Astrocyte (in vitro differentiated cells and primary cell): ENCODE data around the gene CNTLN. TPM values are rescaled to one million over a fixed set of nuclear protein-coding genes. Genes with fewer than 3 reads are reported as not detected.

ENCODE experiments used
- DNase-seq: peaks from one replicate; pipeline ENCODE4 v3.0.0-alpha.2; 2010; ENCODE audit warnings: low read depth
- FAIRE-seq: peaks from 2 replicates; lab custom pipeline; 2011; peaks lifted over from hg19 to GRCh38; lab: Jason Lieb, UNC
- H2AFZ ChIP-seq: 2 replicates; pipeline ENCODE4 v1.6.0; 2012; ENCODE audit warnings: low read depth, low read length, inconsistent platforms
- H3K27ac ChIP-seq: 2 replicates; pipeline ENCODE4 v1.5.1; 2011; ENCODE audit warnings: low read depth, low read length, inconsistent platforms
- H3K27me3 ChIP-seq: 2 replicates; pipeline ENCODE4 v1.6.0; 2011; ENCODE audit warnings: low read length, inconsistent platforms; ENCODE audit not compliant: insufficient read depth
- H3K36me3 ChIP-seq: 2 replicates; pipeline ENCODE4 v1.5.1; 2011; ENCODE audit warnings: low read length, inconsistent platforms; ENCODE audit not compliant: insufficient read depth
- H3K4me1 ChIP-seq: 2 replicates; pipeline ENCODE4 v1.5.1; 2011; ENCODE audit warnings: low read length, inconsistent platforms; ENCODE audit not compliant: insufficient read depth
- H3K4me2 ChIP-seq: 2 replicates; pipeline ENCODE4 v1.6.0; 2012; ENCODE audit warnings: low read length, inconsistent platforms
- H3K4me3 ChIP-seq: 2 replicates; pipeline ENCODE4 v1.5.1; 2011; ENCODE audit warnings: low read depth, mild to moderate bottlenecking, low read length, inconsistent platforms; ENCODE audit not compliant: insufficient read depth
- H3K79me2 ChIP-seq: 2 replicates; pipeline ENCODE4 v1.6.0; 2012; ENCODE audit warnings: mild to moderate bottlenecking, low read length, inconsistent platforms; ENCODE audit not compliant: insufficient read depth
- H3K9ac ChIP-seq: 2 replicates; pipeline ENCODE4 v1.6.0; 2012; ENCODE audit warnings: mild to moderate bottlenecking, low read length, inconsistent platforms
- H3K9me3 ChIP-seq: 2 replicates; pipeline ENCODE4 v1.5.1; 2012; ENCODE audit warnings: low read depth, mild to moderate bottlenecking, low read length, inconsistent platforms; ENCODE audit not compliant: insufficient read depth
- H4K20me1 ChIP-seq: 2 replicates; pipeline ENCODE4 v1.6.0; 2012; ENCODE audit warnings: low read length, inconsistent platforms; ENCODE audit not compliant: insufficient read depth
- H3K27ac Mint-ChIP-seq: one replicate; pipeline ENCODE4 v1.8.0; 2021; ENCODE audit warnings: mild to moderate bottlenecking, mixed read lengths; ENCODE audit not compliant: unreplicated experiment
- H3K27me3 Mint-ChIP-seq: one replicate; pipeline ENCODE4 v1.8.0; 2021; ENCODE audit warnings: low read depth, mixed read lengths; ENCODE audit not compliant: unreplicated experiment
- H3K36me3 Mint-ChIP-seq: one replicate; pipeline ENCODE4 v1.8.0; 2021; ENCODE audit warnings: low read depth, mixed read lengths; ENCODE audit not compliant: unreplicated experiment
- H3K4me1 Mint-ChIP-seq: one replicate; pipeline ENCODE4 v1.8.0; 2021; ENCODE audit warnings: low read depth, mixed read lengths; ENCODE audit not compliant: unreplicated experiment
- H3K4me3 Mint-ChIP-seq: one replicate; pipeline ENCODE4 v1.8.0; 2021; ENCODE audit warnings: mild to moderate bottlenecking, moderate library complexity, mixed read lengths; ENCODE audit not compliant: unreplicated experiment
- H3K9me3 Mint-ChIP-seq: one replicate; pipeline ENCODE4 v1.8.0; 2021; ENCODE audit warnings: mild to moderate bottlenecking, mixed read lengths; ENCODE audit not compliant: unreplicated experiment
- EZH2 ChIP-seq: IDR thresholded peaks from 2 replicates; pipeline ENCODE4 v1.6.1; 2012; ENCODE audit warnings: mild to moderate bottlenecking, low read length, inconsistent platforms; ENCODE audit not compliant: insufficient read depth
- total RNA-seq: library from RNA; stranded (reverse); gene quantifications from 2 replicates; pipeline ENCODE4 v1.2.1, GENCODE V29; 2021
- TF ChIP-seq, protein P1 (sequence below): IDR thresholded peaks from 2 replicates; pipeline ENCODE4 v1.5.1; 2011; ENCODE audit warnings: low read depth, mild to moderate bottlenecking, inconsistent platforms, low read length, moderate library complexity; ENCODE audit not compliant: insufficient read depth

Gene CNTLN
- total RNA-seq, 1 donor from 2014 or later = 4.4 TPM

GRCh38 chr9:17229945-17230560, 95.2 kb downstream of the CNTLN start:
- no peaks in the 10 kb centered on the region for H3K27me3 ChIP-seq
- FAIRE-seq = no peak
- TF ChIP-seq, protein P1, sequence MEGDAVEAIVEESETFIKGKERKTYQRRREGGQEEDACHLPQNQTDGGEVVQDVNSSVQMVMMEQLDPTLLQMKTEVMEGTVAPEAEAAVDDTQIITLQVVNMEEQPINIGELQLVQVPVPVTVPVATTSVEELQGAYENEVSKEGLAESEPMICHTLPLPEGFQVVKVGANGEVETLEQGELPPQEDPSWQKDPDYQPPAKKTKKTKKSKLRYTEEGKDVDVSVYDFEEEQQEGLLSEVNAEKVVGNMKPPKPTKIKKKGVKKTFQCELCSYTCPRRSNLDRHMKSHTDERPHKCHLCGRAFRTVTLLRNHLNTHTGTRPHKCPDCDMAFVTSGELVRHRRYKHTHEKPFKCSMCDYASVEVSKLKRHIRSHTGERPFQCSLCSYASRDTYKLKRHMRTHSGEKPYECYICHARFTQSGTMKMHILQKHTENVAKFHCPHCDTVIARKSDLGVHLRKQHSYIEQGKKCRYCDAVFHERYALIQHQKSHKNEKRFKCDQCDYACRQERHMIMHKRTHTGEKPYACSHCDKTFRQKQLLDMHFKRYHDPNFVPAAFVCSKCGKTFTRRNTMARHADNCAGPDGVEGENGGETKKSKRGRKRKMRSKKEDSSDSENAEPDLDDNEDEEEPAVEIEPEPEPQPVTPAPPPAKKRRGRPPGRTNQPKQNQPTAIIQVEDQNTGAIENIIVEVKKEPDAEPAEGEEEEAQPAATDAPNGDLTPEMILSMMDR = no peak
- no peak for TF ChIP-seq EZH2
- no peak overlapping the region for H2AFZ ChIP-seq
- no peaks in the 10 kb centered on the region for H3K36me3 ChIP-seq
- no peaks in the 10 kb centered on the region for H3K79me2 ChIP-seq
- Mint-ChIP-seq H3K4me3 (no peak overlapping the region), H3K4me1 (no peaks in the 10 kb centered on the region), H3K27me3 (no peaks in the 10 kb centered on the region), H3K27ac (no peak overlapping the region), H3K9me3 (no peaks in the 10 kb centered on the region), H3K36me3 (no peaks in the 10 kb centered on the region)
- H3K4me3 ChIP-seq = no peak overlapping the region
- H3K27ac ChIP-seq = no peak overlapping the region
- no peak overlapping the region for H3K9ac ChIP-seq
- H4K20me1 ChIP-seq = no peaks in the 10 kb centered on the region
- no peaks in the 10 kb centered on the region for H3K4me1 ChIP-seq
- DNase-seq = no peak
- no peak overlapping the region for H3K4me2 ChIP-seq
- H3K9me3 ChIP-seq = no peaks in the 10 kb centered on the region

DNA sequence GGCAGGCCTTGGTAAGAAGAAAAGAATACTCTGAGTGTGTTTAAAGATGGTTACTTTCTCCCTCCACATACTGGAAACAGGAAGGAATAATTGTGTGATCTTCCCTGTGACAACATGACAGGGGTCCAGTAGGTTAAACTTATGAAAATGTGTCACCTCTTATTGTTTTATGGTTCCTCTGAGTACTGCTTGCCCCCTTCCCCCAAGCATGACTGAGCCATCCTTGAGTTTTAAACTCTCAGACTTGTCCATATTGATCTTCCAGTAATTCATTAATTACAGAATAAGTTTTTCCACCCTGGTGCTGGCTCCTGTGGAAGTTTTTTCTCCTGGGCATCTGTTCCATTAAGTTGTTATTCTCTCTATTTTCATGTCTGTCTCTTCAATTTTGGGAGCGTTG, 95.8 kb downstream of the CNTLN start:
- H3K27ac Mint-ChIP-seq = no peak overlapping the region
- TF ChIP-seq, protein P1 = no peak
- TF ChIP-seq EZH2 = no peak
- Histone ChIP-seq H3K9me3 (no peaks in the 10 kb centered on the region), H3K4me2 (no peak overlapping the region), H3K4me3 (no peak overlapping the region), H2AFZ (no peak overlapping the region), H3K4me1 (no peaks in the 10 kb centered on the region), H3K36me3 (no peaks in the 10 kb centered on the region), H3K27ac (no peak overlapping the region), H3K27me3 (no peaks in the 10 kb centered on the region), H3K9ac (no peak overlapping the region), H4K20me1 (no peaks in the 10 kb centered on the region), H3K79me2 (no peaks in the 10 kb centered on the region)
- H3K4me3 Mint-ChIP-seq = no peak overlapping the region
- no peaks in the 10 kb centered on the region for H3K4me1 Mint-ChIP-seq
- no peaks in the 10 kb centered on the region for H3K9me3 Mint-ChIP-seq
- H3K36me3 Mint-ChIP-seq = no peaks in the 10 kb centered on the region
- DNase-seq = no peak
- no peak for FAIRE-seq
- H3K27me3 Mint-ChIP-seq = no peaks in the 10 kb centered on the region

DNA sequence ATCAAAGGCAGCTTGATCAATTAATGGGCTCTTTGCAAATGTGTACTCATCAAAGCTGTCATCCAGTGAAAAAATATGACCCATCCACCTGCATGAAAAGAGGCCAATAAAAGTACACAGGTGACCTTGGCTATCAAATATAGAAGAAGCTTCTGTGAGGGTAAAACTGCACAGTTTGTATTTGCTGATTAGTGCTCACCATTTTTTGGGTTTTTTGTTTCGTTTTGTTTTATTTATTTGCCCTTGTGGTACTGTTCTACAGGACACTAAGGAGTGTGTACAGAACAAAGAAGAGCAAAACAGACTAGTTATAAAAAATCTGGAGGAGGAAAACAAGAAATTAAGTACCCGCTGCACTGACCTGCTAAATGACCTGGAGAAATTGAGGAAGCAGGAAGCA, 101.3 kb downstream of the CNTLN start:
- DNase-seq (no peak), FAIRE-seq (no peak)
- no peak for TF ChIP-seq EZH2
- TF ChIP-seq, protein P1 = no peak
- H3K9me3 Mint-ChIP-seq = peaks cover under 1% of the 10 kb centered on the region
- Histone ChIP-seq H3K79me2 (no peaks in the 10 kb centered on the region), H3K4me2 (no peak overlapping the region), H3K4me1 (no peaks in the 10 kb centered on the region), H3K36me3 (no peaks in the 10 kb centered on the region), H3K4me3 (no peak overlapping the region), H3K9me3 (no peaks in the 10 kb centered on the region), H4K20me1 (no peaks in the 10 kb centered on the region), H3K27me3 (no peaks in the 10 kb centered on the region), H3K9ac (no peak overlapping the region), H3K27ac (no peak overlapping the region), H2AFZ (no peak overlapping the region)
- no peak overlapping the region for H3K4me3 Mint-ChIP-seq
- no peaks in the 10 kb centered on the region for H3K4me1 Mint-ChIP-seq
- H3K27me3 Mint-ChIP-seq = no peaks in the 10 kb centered on the region
- H3K36me3 Mint-ChIP-seq = no peaks in the 10 kb centered on the region
- H3K27ac Mint-ChIP-seq = no peak overlapping the region
